SK-N-MC (cell line): Measurements from ENCODE around the gene TOM1.

Experiments used
- EZH2 ChIP-seq: fragments of 200-600 bp; sonication (generic); IDR thresholded peaks from one replicate; pipeline ENCODE4 v1.6.1; 2017; ENCODE audit warnings: antibody characterized with exemption
- FOXP2 ChIP-seq: optimal IDR thresholded peaks from 2 replicates; pipeline ENCODE3; 2011; ENCODE audit warnings: mild to moderate bottlenecking, moderate library complexity; ENCODE audit not compliant: insufficient read depth; ENCODE audit errors: extremely low read length, control extremely low read depth

- no peak for TF ChIP-seq EZH2
- no peak for TF ChIP-seq FOXP2
Measured at GRCh38 chr22:35307892-35308291, 8.2 kb downstream of the TOM1 start.
